GM12878 (cell line): ENCODE data around the gene CSF1. TPM values are rescaled to one million over a fixed set of nuclear protein-coding genes. Genes with fewer than 3 reads are reported as not detected.

ENCODE experiments used
- ATAC-seq: fragments of 200-7000 bp; cut with Tn5 transposase; 3 replicates; pipeline ENCODE4 v1.9.1; 2020; ENCODE audit warnings: mild to moderate bottlenecking, moderate library complexity
- BruUV-seq: library from RNA; stranded (reverse); fragments of 400-500 nt; replicated peaks from 2 replicates; lab custom pipeline; 2021; lab: Mats Ljungman, UMichigan
- CTCF ChIA-PET: fragments of 300-600 bp; sonication (Branson Sonifier 250); formaldehyde crosslinking; extraction: SDS; loops from one replicate; lab custom pipeline; 2021; ENCODE audit warnings: inconsistent platforms; lab: Yijun Ruan, JAX
- POLR2A ChIA-PET: fragments of 350-600 bp; formaldehyde crosslinking; extraction: SDS; loops from one replicate; lab custom pipeline; 2021; ENCODE audit warnings: inconsistent platforms; lab: Charles Lee
- RAD21 ChIA-PET: fragments of 300-600 bp; sonication (Branson Sonifier 250); formaldehyde crosslinking; loops from one replicate; lab custom pipeline; 2023; ENCODE audit warnings: antibody characterized with exemption; ENCODE audit not compliant: unreplicated experiment; lab: Charles Lee
- SMC1A ChIA-PET: fragments of 300-600 bp; sonication (Branson Sonifier 250); formaldehyde crosslinking; loops from one replicate; lab custom pipeline; 2023; ENCODE audit not compliant: unreplicated experiment, uncharacterized antibody; lab: Charles Lee
- DNase-seq: peaks from one replicate; pipeline ENCODE4 v3.0.0-alpha.2; 2011; ENCODE audit warnings: low read depth, low spot score
- FAIRE-seq: peaks from 3 replicates; lab custom pipeline; 2011; peaks lifted over from hg19 to GRCh38; lab: Jason Lieb, UNC
- H2AFZ ChIP-seq: 2 replicates; pipeline ENCODE4 v1.6.0; 2011; ENCODE audit warnings: low read depth, low read length, control low read depth; ENCODE audit not compliant: control insufficient read depth
- H3K27ac ChIP-seq: 2 replicates; pipeline ENCODE4 v1.5.1; 2011; ENCODE audit warnings: control low read depth; ENCODE audit not compliant: control insufficient read depth, insufficient read depth
- H3K27me3 ChIP-seq, 2 experiments: replicated peaks in 1 of 2; 2 replicates each; pipeline versions ENCODE4 v1.6.0 to v1.6.1; 2011; ENCODE audit warnings: low read length in 1 of 2; ENCODE audit not compliant: control insufficient read depth in 2 of 2, insufficient read depth in 2 of 2
- H3K36me3 ChIP-seq, 2 experiments: 2 replicates each; pipeline ENCODE4 v1.5.1; 2011; ENCODE audit warnings: low read length in 1 of 2; ENCODE audit not compliant: control insufficient read depth in 2 of 2, insufficient read depth in 2 of 2
- H3K4me1 ChIP-seq: 2 replicates; pipeline ENCODE4 v1.6.1; 2011; ENCODE audit warnings: mild to moderate bottlenecking, low read length, moderate library complexity, mixed read lengths; ENCODE audit not compliant: control insufficient read depth, insufficient read depth
- H3K4me2 ChIP-seq: 2 replicates; pipeline ENCODE4 v1.6.0; 2011; ENCODE audit warnings: control low read depth; ENCODE audit not compliant: control insufficient read depth, insufficient read depth
- H3K4me3 ChIP-seq: fragments of 200-600 bp; sonication (generic); 2 replicates; pipeline ENCODE4 v1.5.1; 2016
- H3K79me2 ChIP-seq: 2 replicates; pipeline ENCODE4 v1.6.0; 2011; ENCODE audit warnings: low read length; ENCODE audit not compliant: control insufficient read depth, insufficient read depth
- H3K9ac ChIP-seq: 2 replicates; pipeline ENCODE4 v1.8.0; 2011; ENCODE audit warnings: low read length, control low read depth, mixed read lengths; ENCODE audit not compliant: control insufficient read depth, insufficient read depth
- H3K9me3 ChIP-seq: replicated peaks from 3 replicates; pipeline ENCODE4 v1.5.1; 2011; ENCODE audit warnings: mild to moderate bottlenecking, low read length; ENCODE audit not compliant: control insufficient read depth, insufficient read depth
- H4K20me1 ChIP-seq: 2 replicates; pipeline ENCODE4 v1.6.0; 2011; ENCODE audit not compliant: control insufficient read depth, insufficient read depth
- CHD1 ChIP-seq: IDR thresholded peaks from 2 replicates; pipeline ENCODE4 v1.6.1; 2012; ENCODE audit warnings: low read depth, low read length, improper control_type of control experiment
- DPF2 ChIP-seq: fragments of 450-650 bp; IDR thresholded peaks from 2 replicates; pipeline ENCODE4 v1.6.1; 2017; ENCODE audit warnings: mild to moderate bottlenecking
- GABPA ChIP-seq: IDR thresholded peaks from 2 replicates; pipeline ENCODE4 v1.6.1; 2014; ENCODE audit warnings: antibody characterized with exemption, low read depth, mild to moderate bottlenecking, inconsistent platforms
- IRF4 ChIP-seq: IDR thresholded peaks from 2 replicates; pipeline ENCODE4 v1.6.1; 2011; ENCODE audit warnings: low read depth, low read length
- JUND ChIP-seq: IDR thresholded peaks from 2 replicates; pipeline ENCODE4 v1.6.1; 2012; ENCODE audit warnings: low read depth, mild to moderate bottlenecking, low read length, improper control_type of control experiment, moderate library complexity
- NFIC ChIP-seq: IDR thresholded peaks from 2 replicates; pipeline ENCODE4 v1.6.1; 2012; ENCODE audit warnings: low read depth, mild to moderate bottlenecking, inconsistent platforms, low read length, moderate library complexity
- NR2C2 ChIP-seq: IDR thresholded peaks from 2 replicates; pipeline ENCODE4 v1.6.1; 2011; ENCODE audit warnings: borderline replicate concordance, low read depth; ENCODE audit not compliant: control insufficient read depth, insufficient read length
- RAD51 ChIP-seq: fragments of 450-650 bp; IDR thresholded peaks from 2 replicates; pipeline ENCODE4 v1.6.1; 2016; ENCODE audit warnings: moderate library complexity, mild to moderate bottlenecking, inconsistent platforms
- SREBF2 ChIP-seq: IDR thresholded peaks from 2 replicates; pipeline ENCODE4 v1.6.1; 2012; ENCODE audit warnings: mild to moderate bottlenecking, low read length
- TCF3 ChIP-seq: IDR thresholded peaks from 2 replicates; pipeline ENCODE4 v1.6.1; 2012; ENCODE audit warnings: low read depth, mild to moderate bottlenecking, low read length, borderline replicate concordance; ENCODE audit not compliant: insufficient read depth
- ZNF24 ChIP-seq: fragments of 450-650 bp; IDR thresholded peaks from 2 replicates; pipeline ENCODE4 v1.6.1; 2017; ENCODE audit warnings: antibody characterized with exemption, mild to moderate bottlenecking
- whole genome bisulfite sequencing: methylation state at CpG from one replicate; pipeline ENCODE4 v1.1.6; 2016; ENCODE audit warnings: low lambda C conversion rate; ENCODE audit not compliant: insufficient replicate concordance, insufficient coverage; ENCODE audit errors: missing lambda C conversion rate; 5-methylcytosine and 5-hydroxymethylcytosine counted together
- in situ Hi-C: fragments of 300-500 bp; cut with MboI; formaldehyde crosslinking; loops from 9 replicates; pipeline ENCODE4 v1.14.3; 2018; ENCODE audit warnings: mixed read lengths
- intact Hi-C: fragments of 100-400 bp; cut with micrococcal nuclease; formaldehyde crosslinking; loops from one replicate; pipeline ENCODE4 v1.14.2; 2022; ENCODE audit not compliant: unreplicated experiment
- polyA plus RNA-seq, 11 experiments: library from polyadenylated mRNA; depleted of rRNA in 4 of 11; unstranded in 6 of 11; stranded (reverse) in 5 of 11; fragments of >200 nt; fragmentation: Nextera tagmentation in 4 of 11; fragmentation: Illumina TruSeq in 1 of 11; extraction: Ambion mirVana in 4 of 11; extraction: Trizol in 1 of 11; gene quantifications; 1 replicate in 1 of 11; 2 replicates in 10 of 11; pipeline versions ENCODE4 v1.2.1 to v1.2.3, GENCODE V29; 2011 to 2016; ENCODE audit warnings: inconsistent platforms in 2 of 11, missing spikeins in 2 of 11, low read depth in 1 of 11
- total RNA-seq, 4 experiments: library from RNA; depleted of rRNA in 3 of 4; stranded (reverse); fragments of >200 nt in 3 of 4; fragmentation: Illumina TruSeq in 1 of 4; extraction: Trizol in 1 of 4; gene quantifications; 2 replicates each; pipeline versions ENCODE4 v1.2.1 to v1.2.3, GENCODE V29; 2013 to 2021
- TF ChIP-seq, protein P1 (sequence below): IDR thresholded peaks from 2 replicates; pipeline ENCODE4 v1.6.1; 2012; ENCODE audit warnings: improper control_type of control experiment, low read depth, low read length; ENCODE audit not compliant: insufficient replicate concordance
- TF ChIP-seq, protein P2 (sequence below): IDR thresholded peaks from 2 replicates; pipeline ENCODE4 v1.6.1; 2011; ENCODE audit warnings: borderline replicate concordance, low read depth, mild to moderate bottlenecking, moderate library complexity, low read length; ENCODE audit not compliant: insufficient read depth, poor library complexity, severe bottlenecking
- TF ChIP-seq, protein P3 (sequence below): fragments of 450-650 bp; conservative IDR thresholded peaks from 2 replicates; pipeline ENCODE4 v1.6.1; 2017; ENCODE audit warnings: mild to moderate bottlenecking, moderate library complexity

The CSF1 gene
- total and polyA plus RNA-seq, 10 of the 15 experiments (the other 5 are each of a cell fraction or from before 2014, with no cell fraction given) = 1.2 to 32.4 (median 13.0) TPM

DNA sequence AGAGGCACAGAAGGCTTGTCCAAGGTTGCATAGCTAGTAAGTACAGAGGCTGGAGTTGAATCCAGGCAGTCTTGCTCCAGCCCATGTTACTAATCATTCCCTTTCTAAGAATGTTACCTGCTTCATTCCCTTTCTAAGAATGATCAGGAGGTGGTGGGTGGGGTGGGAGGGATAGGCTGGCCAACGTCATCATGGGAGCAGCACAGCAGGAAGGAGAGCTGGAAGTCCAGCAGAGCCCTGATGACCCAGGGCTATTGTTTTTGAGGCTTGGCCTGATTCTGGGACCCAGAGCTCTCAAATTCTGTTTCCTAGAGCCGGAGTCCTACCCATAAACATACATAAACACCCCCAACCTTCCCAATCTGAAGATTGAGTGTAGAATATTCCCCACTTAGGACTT lies 11.8 kb upstream of the CSF1 start (continued):
- TF ChIP-seq TCF3 (no peak), IRF4 (no peak), DPF2 (no peak)

DNA sequence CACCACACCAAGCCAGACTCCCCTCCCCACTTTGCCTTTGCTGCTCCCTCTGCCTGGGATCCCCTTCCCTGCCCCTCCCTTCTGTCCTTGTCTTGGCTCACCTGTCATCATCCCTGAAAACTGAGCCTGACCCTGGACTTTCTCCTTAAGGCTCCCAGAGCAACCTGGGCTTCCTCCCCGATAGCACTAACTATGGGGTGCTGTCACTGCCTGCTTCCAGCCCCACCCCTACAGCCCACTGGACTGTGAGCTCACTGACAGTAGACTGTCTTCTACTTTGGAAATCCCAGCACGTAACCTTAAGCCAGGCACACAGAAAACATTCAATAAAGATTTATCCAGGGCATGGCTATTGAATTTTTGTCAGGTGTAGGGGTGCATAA lies 9.5 kb upstream of the CSF1 start:
- SMC1A ChIA-PET = no interaction called here
- TF ChIP-seq GABPA = no peak
- TF ChIP-seq NR2C2 = no peak
- no peak for TF ChIP-seq CHD1
- TF ChIP-seq NFIC = no peak
- TF ChIP-seq IRF4 = no peak
- TF ChIP-seq, protein P1, sequence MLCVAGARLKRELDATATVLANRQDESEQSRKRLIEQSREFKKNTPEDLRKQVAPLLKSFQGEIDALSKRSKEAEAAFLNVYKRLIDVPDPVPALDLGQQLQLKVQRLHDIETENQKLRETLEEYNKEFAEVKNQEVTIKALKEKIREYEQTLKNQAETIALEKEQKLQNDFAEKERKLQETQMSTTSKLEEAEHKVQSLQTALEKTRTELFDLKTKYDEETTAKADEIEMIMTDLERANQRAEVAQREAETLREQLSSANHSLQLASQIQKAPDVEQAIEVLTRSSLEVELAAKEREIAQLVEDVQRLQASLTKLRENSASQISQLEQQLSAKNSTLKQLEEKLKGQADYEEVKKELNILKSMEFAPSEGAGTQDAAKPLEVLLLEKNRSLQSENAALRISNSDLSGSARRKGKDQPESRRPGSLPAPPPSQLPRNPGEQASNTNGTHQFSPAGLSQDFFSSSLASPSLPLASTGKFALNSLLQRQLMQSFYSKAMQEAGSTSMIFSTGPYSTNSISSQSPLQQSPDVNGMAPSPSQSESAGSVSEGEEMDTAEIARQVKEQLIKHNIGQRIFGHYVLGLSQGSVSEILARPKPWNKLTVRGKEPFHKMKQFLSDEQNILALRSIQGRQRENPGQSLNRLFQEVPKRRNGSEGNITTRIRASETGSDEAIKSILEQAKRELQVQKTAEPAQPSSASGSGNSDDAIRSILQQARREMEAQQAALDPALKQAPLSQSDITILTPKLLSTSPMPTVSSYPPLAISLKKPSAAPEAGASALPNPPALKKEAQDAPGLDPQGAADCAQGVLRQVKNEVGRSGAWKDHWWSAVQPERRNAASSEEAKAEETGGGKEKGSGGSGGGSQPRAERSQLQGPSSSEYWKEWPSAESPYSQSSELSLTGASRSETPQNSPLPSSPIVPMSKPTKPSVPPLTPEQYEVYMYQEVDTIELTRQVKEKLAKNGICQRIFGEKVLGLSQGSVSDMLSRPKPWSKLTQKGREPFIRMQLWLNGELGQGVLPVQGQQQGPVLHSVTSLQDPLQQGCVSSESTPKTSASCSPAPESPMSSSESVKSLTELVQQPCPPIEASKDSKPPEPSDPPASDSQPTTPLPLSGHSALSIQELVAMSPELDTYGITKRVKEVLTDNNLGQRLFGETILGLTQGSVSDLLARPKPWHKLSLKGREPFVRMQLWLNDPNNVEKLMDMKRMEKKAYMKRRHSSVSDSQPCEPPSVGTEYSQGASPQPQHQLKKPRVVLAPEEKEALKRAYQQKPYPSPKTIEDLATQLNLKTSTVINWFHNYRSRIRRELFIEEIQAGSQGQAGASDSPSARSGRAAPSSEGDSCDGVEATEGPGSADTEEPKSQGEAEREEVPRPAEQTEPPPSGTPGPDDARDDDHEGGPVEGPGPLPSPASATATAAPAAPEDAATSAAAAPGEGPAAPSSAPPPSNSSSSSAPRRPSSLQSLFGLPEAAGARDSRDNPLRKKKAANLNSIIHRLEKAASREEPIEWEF = no peak
- TF ChIP-seq SREBF2 = no peak
- TF ChIP-seq, protein P2, sequence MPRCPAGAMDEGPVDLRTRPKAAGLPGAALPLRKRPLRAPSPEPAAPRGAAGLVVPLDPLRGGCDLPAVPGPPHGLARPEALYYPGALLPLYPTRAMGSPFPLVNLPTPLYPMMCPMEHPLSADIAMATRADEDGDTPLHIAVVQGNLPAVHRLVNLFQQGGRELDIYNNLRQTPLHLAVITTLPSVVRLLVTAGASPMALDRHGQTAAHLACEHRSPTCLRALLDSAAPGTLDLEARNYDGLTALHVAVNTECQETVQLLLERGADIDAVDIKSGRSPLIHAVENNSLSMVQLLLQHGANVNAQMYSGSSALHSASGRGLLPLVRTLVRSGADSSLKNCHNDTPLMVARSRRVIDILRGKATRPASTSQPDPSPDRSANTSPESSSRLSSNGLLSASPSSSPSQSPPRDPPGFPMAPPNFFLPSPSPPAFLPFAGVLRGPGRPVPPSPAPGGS = no peak
- TF ChIP-seq ZNF24 = no peak
- TF ChIP-seq JUND = no peak
- TF ChIP-seq, protein P3, sequence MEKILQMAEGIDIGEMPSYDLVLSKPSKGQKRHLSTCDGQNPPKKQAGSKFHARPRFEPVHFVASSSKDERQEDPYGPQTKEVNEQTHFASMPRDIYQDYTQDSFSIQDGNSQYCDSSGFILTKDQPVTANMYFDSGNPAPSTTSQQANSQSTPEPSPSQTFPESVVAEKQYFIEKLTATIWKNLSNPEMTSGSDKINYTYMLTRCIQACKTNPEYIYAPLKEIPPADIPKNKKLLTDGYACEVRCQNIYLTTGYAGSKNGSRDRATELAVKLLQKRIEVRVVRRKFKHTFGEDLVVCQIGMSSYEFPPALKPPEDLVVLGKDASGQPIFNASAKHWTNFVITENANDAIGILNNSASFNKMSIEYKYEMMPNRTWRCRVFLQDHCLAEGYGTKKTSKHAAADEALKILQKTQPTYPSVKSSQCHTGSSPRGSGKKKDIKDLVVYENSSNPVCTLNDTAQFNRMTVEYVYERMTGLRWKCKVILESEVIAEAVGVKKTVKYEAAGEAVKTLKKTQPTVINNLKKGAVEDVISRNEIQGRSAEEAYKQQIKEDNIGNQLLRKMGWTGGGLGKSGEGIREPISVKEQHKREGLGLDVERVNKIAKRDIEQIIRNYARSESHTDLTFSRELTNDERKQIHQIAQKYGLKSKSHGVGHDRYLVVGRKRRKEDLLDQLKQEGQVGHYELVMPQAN = no peak
- no peak for TF ChIP-seq RAD51
- TF ChIP-seq, all 136 proteins: peak for 0
- Histone ChIP-seq H3K4me1 (peaks cover 10% of the 10 kb centered on the region), H3K9ac (no peak overlapping the region), H3K27me3 (no peaks in the 10 kb centered on the region), H2AFZ (no peak overlapping the region), H4K20me1 (no peaks in the 10 kb centered on the region), H3K4me2 (no peak overlapping the region), H3K9me3 (no peaks in the 10 kb centered on the region), H3K36me3 (no peaks in the 10 kb centered on the region), H3K4me3 (no peak overlapping the region), H3K79me2 (no peaks in the 10 kb centered on the region), H3K27ac (no peak overlapping the region)
- FAIRE-seq (no peak), DNase-seq (no peak), ATAC-seq (no peak)
- intact Hi-C loops (no loop called here), in situ Hi-C loops (no loop called here)
- ChIA-PET RAD21 (no interaction called here), POLR2A (interaction anchor here (1.3 kb wide), 1 partner anchor 17 kb away, joined by 3 read pairs; no protein-coding TSS in a partner anchor), CTCF (no interaction called here)
- WGBS = 64% methylated on average over 2 of the region's 2 CpGs
- no TSS peak for BruUV-seq
